Neural crest cell (in vitro differentiated cells): ENCODE measurements around the gene FGL2. TPM values are rescaled to one million over a fixed set of nuclear protein-coding genes. Genes with fewer than 3 reads are reported as not detected.
"Not testable (repeated sequence)": the region's sequence is repeated elsewhere in the genome, so short reads cannot be mapped to it uniquely, and the experiment has no call there.

ENCODE experiments used
- DNase-seq: peaks from one replicate; pipeline ENCODE4 v3.0.0; 2021; ENCODE audit warnings: low read depth, mixed read lengths, low spot score
- H3K27ac Mint-ChIP-seq: one replicate; pipeline ENCODE4 v1.8.0; 2021; ENCODE audit warnings: mild to moderate bottlenecking, mixed read lengths; ENCODE audit not compliant: unreplicated experiment
- H3K27me3 Mint-ChIP-seq: 2 replicates; pipeline ENCODE4 v1.8.0; 2021; ENCODE audit warnings: low read depth, mild to moderate bottlenecking, mixed read lengths
- H3K36me3 Mint-ChIP-seq: 2 replicates; pipeline ENCODE4 v1.8.0; 2021; ENCODE audit warnings: low read depth, mild to moderate bottlenecking, mixed read lengths
- H3K4me1 Mint-ChIP-seq: 2 replicates; pipeline ENCODE4 v1.8.0; 2021; ENCODE audit warnings: mixed read lengths
- H3K4me3 Mint-ChIP-seq: one replicate; pipeline ENCODE4 v1.8.0; 2021; ENCODE audit warnings: mild to moderate bottlenecking, mixed read lengths
- H3K9me3 Mint-ChIP-seq: 2 replicates; pipeline ENCODE4 v1.8.0; 2021; ENCODE audit warnings: mixed read lengths
- CTCF ChIP-seq: fragments of 200-600 bp; sonication (generic); conservative IDR thresholded peaks from 2 replicates; pipeline ENCODE4 v1.5.0; 2021; ENCODE audit warnings: antibody characterized with exemption, mild to moderate bottlenecking
- total RNA-seq: library from RNA; stranded (reverse); gene quantifications from 2 replicates; pipeline ENCODE4 v1.2.1, GENCODE V29; 2021

The FGL2 gene
- total RNA-seq, 1 donor from 2014 or later = not detected

GRCh38 chr7:77222065-77222464 lies 22.4 kb upstream of the FGL2 start:
- DNase-seq = no peak
- TF ChIP-seq CTCF = no peak
- Mint-ChIP-seq H3K27ac (no peak overlapping the region), H3K27me3 (no peaks in the 10 kb centered on the region), H3K4me1 (no peaks in the 10 kb centered on the region), H3K4me3 (no peak overlapping the region), H3K9me3 (peaks cover 10% of the 10 kb centered on the region), H3K36me3 (peaks cover 10% of the 10 kb centered on the region)

GRCh38 chr7:77219701-77220331 lies 20.2 kb upstream of the FGL2 start:
- not testable (repeated sequence) for H3K27me3 Mint-ChIP-seq, H3K27ac Mint-ChIP-seq, H3K9me3 Mint-ChIP-seq, H3K4me1 Mint-ChIP-seq, H3K4me3 Mint-ChIP-seq, DNase-seq
- peaks cover 10% of the 10 kb centered on the region for H3K36me3 Mint-ChIP-seq

GRCh38 chr7:77217474-77218185 lies 18.0 kb upstream of the FGL2 start:
- TF ChIP-seq CTCF = no peak
- Mint-ChIP-seq H3K27ac (no peak overlapping the region), H3K4me3 (no peak overlapping the region), H3K4me1 (no peaks in the 10 kb centered on the region), H3K36me3 (peaks cover 10% of the 10 kb centered on the region), H3K27me3 (no peaks in the 10 kb centered on the region), H3K9me3 (peaks cover 10% of the 10 kb centered on the region)
- no peak for DNase-seq

GRCh38 chr7:77216181-77216845 lies 16.7 kb upstream of the FGL2 start:
- no peak for DNase-seq
- TF ChIP-seq CTCF = no peak

GRCh38 chr7:77209479-77210139 lies 10.0 kb upstream of the FGL2 start:
- Mint-ChIP-seq H3K4me3 (no peak overlapping the region), H3K27me3 (no peaks in the 10 kb centered on the region), H3K4me1 (no peaks in the 10 kb centered on the region), H3K36me3 (peaks cover 19% of the 10 kb centered on the region), H3K27ac (no peak overlapping the region), H3K9me3 (peaks cover 16% of the 10 kb centered on the region)
- no peak for TF ChIP-seq CTCF
- DNase-seq = no peak

More at GRCh38 chr7:77216181-77216845, 16.7 kb upstream of the FGL2 start:
- Mint-ChIP-seq H3K27ac (no peak overlapping the region), H3K36me3 (peaks cover 7% of the 10 kb centered on the region), H3K27me3 (no peaks in the 10 kb centered on the region), H3K4me1 (no peaks in the 10 kb centered on the region), H3K4me3 (no peak overlapping the region), H3K9me3 (peaks cover 10% of the 10 kb centered on the region)
